Hepatocyte (in vitro differentiated cells): ENCODE results near the gene SIK3. TPM values are rescaled to one million over a fixed set of nuclear protein-coding genes. Genes with fewer than 3 reads are reported as not detected.

ENCODE experiments used
- DNase-seq: peaks from one replicate; pipeline ENCODE4 v3.0.0-alpha.2; 2016; ENCODE audit warnings: low spot score
- H2AFZ ChIP-seq: fragments of 200-600 bp; sonication (generic); 2 replicates; pipeline ENCODE4 v1.6.0; 2016; ENCODE audit warnings: antibody characterized with exemption, mild to moderate bottlenecking
- H3K27ac ChIP-seq: fragments of 200-600 bp; sonication (generic); 2 replicates; pipeline ENCODE4 v1.5.1; 2016; ENCODE audit warnings: mild to moderate bottlenecking
- H3K27me3 ChIP-seq: fragments of 200-600 bp; sonication (generic); 2 replicates; pipeline ENCODE4 v1.6.1; 2016
- H3K36me3 ChIP-seq: fragments of 200-600 bp; sonication (generic); replicated peaks from 2 replicates; pipeline ENCODE4 v1.5.1; 2016; ENCODE audit warnings: low read depth; ENCODE audit not compliant: insufficient read depth
- H3K4me1 ChIP-seq: fragments of 200-600 bp; sonication (generic); 2 replicates; pipeline ENCODE4 v1.5.1; 2016; ENCODE audit warnings: mild to moderate bottlenecking, moderate library complexity; ENCODE audit not compliant: insufficient read depth
- H3K4me2 ChIP-seq: fragments of 200-600 bp; sonication (generic); 2 replicates; pipeline ENCODE4 v1.6.0; 2016
- H3K4me3 ChIP-seq: fragments of 200-600 bp; sonication (generic); 2 replicates; pipeline ENCODE4 v1.5.1; 2016; ENCODE audit warnings: mild to moderate bottlenecking
- H3K79me2 ChIP-seq: fragments of 200-600 bp; sonication (generic); 2 replicates; pipeline ENCODE4 v1.6.0; 2017; ENCODE audit warnings: mild to moderate bottlenecking
- H3K9me2 ChIP-seq: fragments of 200-600 bp; sonication (generic); replicated peaks from 2 replicates; pipeline ENCODE4 v1.6.0; 2017; ENCODE audit warnings: mild to moderate bottlenecking; ENCODE audit not compliant: insufficient read depth
- H3K9me3 ChIP-seq: fragments of 200-600 bp; sonication (generic); 2 replicates; pipeline ENCODE4 v1.5.1; 2016; ENCODE audit warnings: low read depth, mild to moderate bottlenecking
- H4K20me1 ChIP-seq: fragments of 200-600 bp; sonication (generic); 2 replicates; pipeline ENCODE4 v1.6.0; 2016; ENCODE audit warnings: mild to moderate bottlenecking; ENCODE audit not compliant: insufficient read depth, poor library complexity, severe bottlenecking
- EZH2 ChIP-seq: fragments of 200-600 bp; sonication (generic); IDR thresholded peaks from 2 replicates; pipeline ENCODE4 v1.6.1; 2016; ENCODE audit warnings: antibody characterized with exemption, mild to moderate bottlenecking, borderline replicate concordance
- EZH2phosphoT487 ChIP-seq: fragments of 200-600 bp; sonication (generic); IDR thresholded peaks from one replicate; pipeline ENCODE4 v1.6.1; 2018; ENCODE audit warnings: antibody characterized with exemption, mild to moderate bottlenecking, low read depth, moderate library complexity; ENCODE audit not compliant: unreplicated experiment, severe bottlenecking
- WGBS: methylation state at CpG from one replicate; pipeline ENCODE4 v1.1.6; 2016; ENCODE audit warnings: low lambda C conversion rate; ENCODE audit errors: missing lambda C conversion rate; 5-methylcytosine and 5-hydroxymethylcytosine counted together
- polyA plus RNA-seq: library from polyadenylated mRNA; unstranded; fragments of >200 nt; fragmentation: Nextera tagmentation; extraction: Ambion mirVana; gene quantifications from 2 replicates; pipeline ENCODE4 v1.2.1, GENCODE V29; 2016
- total RNA-seq: library from RNA; depleted of rRNA; stranded (reverse); fragments of >200 nt; gene quantifications from 2 replicates; pipeline ENCODE4 v1.2.3, GENCODE V29; 2014
- TF ChIP-seq, protein P1 (sequence below): fragments of 200-600 bp; sonication (generic); IDR thresholded peaks from 2 replicates; pipeline ENCODE4 v1.5.1; 2016; ENCODE audit warnings: antibody characterized with exemption, mild to moderate bottlenecking; ENCODE audit not compliant: poor library complexity

SIK3 gene
- total and polyA plus RNA-seq, 2 experiments from 2014 or later = 15.8 to 17.7 TPM

GRCh38 chr11:116828632-116829524 lies 269.4 kb downstream of the SIK3 start:
- no peaks in the 10 kb centered on the region for H4K20me1 ChIP-seq
- peak overlapping the region; percentile 95 for H3K27ac ChIP-seq
- H3K9me3 ChIP-seq = no peaks in the 10 kb centered on the region
- no peaks in the 10 kb centered on the region for H3K27me3 ChIP-seq
- peak overlapping the region; percentile 59 for H3K4me2 ChIP-seq
- H3K4me3 ChIP-seq = no peak overlapping the region
- no peaks in the 10 kb centered on the region for H3K36me3 ChIP-seq
- H3K79me2 ChIP-seq = no peaks in the 10 kb centered on the region
- no peaks in the 10 kb centered on the region for H3K9me2 ChIP-seq
- DNase-seq = peak; percentile 83
- no peak overlapping the region for H2AFZ ChIP-seq
- WGBS = 46% methylated on average over 15 of the region's 16 CpGs
- H3K4me1 ChIP-seq = peaks cover 42% of the 10 kb centered on the region
- no peak for TF ChIP-seq EZH2phosphoT487
- TF ChIP-seq, protein P1, sequence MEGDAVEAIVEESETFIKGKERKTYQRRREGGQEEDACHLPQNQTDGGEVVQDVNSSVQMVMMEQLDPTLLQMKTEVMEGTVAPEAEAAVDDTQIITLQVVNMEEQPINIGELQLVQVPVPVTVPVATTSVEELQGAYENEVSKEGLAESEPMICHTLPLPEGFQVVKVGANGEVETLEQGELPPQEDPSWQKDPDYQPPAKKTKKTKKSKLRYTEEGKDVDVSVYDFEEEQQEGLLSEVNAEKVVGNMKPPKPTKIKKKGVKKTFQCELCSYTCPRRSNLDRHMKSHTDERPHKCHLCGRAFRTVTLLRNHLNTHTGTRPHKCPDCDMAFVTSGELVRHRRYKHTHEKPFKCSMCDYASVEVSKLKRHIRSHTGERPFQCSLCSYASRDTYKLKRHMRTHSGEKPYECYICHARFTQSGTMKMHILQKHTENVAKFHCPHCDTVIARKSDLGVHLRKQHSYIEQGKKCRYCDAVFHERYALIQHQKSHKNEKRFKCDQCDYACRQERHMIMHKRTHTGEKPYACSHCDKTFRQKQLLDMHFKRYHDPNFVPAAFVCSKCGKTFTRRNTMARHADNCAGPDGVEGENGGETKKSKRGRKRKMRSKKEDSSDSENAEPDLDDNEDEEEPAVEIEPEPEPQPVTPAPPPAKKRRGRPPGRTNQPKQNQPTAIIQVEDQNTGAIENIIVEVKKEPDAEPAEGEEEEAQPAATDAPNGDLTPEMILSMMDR = no peak
- TF ChIP-seq EZH2 = no peak

DNA sequence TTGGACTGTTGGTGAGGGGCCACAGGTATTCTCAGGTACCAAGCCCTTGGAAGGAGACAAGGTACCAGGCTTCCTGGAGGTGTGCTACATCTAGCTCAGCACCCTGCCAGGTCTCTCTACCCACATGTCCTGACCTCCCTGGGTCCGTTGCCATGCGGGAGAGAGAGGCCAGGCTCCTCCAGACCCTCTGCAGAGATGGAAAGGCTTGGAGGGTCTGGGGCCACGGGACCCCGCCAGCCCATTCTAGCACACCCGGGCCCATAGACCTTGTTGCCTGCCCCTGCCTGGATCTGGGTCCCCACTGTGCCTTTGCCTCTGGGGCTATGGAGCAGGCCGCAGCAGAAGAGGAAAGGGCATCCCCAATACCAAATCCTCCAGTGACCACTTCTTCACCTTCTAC lies 270.8 kb downstream of the SIK3 start:
- H3K79me2 ChIP-seq = no peaks in the 10 kb centered on the region
- no peak overlapping the region for H3K4me2 ChIP-seq
- H3K4me3 ChIP-seq = no peak overlapping the region
- peak overlapping the region; percentile 95 for H3K27ac ChIP-seq
- no peaks in the 10 kb centered on the region for H3K9me2 ChIP-seq
- peaks cover 50% of the 10 kb centered on the region for H3K4me1 ChIP-seq
- H4K20me1 ChIP-seq = no peaks in the 10 kb centered on the region
- 86% methylated on average over 6 of the region's 6 CpGs for WGBS
- no peaks in the 10 kb centered on the region for H3K27me3 ChIP-seq
- TF ChIP-seq, protein P1 = no peak
- TF ChIP-seq EZH2phosphoT487 (no peak), EZH2 (no peak)
- DNase-seq = no peak
- no peaks in the 10 kb centered on the region for H3K36me3 ChIP-seq
- H3K9me3 ChIP-seq = no peaks in the 10 kb centered on the region
- no peak overlapping the region for H2AFZ ChIP-seq

DNA sequence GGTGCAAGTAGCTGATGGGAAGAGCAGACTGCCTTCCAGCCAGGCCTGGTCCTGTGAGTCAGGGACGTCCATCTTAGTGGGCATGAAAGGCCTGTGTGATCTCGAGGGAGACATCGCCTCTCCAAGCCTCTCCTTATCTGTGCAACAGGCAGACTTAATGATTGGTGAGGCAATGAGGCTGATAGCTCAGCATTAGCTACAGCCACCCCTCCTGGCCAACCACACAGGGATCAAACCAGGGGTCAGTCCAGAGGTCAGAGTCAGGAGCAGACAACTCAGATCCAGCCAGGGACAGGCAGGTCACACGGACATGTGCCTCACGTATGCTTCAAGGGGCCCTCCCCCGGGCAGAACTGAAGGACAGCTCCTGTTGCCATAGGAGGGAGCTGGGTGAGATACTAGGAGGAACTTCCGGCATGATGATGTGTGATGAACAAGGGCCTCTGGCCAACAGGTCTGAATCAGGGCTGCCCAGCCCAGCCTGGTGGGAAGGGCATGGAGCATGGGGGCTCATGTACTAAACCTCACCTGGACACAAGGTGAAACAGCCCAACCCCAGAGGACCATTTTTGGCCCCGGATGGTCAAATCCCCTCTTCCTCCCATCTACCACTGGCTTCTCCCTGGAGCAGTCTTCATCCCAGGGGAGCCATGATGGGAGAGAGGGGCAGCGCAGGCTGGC lies 271.3 kb downstream of the SIK3 start:
- no peak for TF ChIP-seq EZH2phosphoT487
- peak; percentile 58 for DNase-seq
- Histone ChIP-seq H4K20me1 (no peaks in the 10 kb centered on the region), H3K4me1 (peaks cover 45% of the 10 kb centered on the region), H3K9me3 (no peaks in the 10 kb centered on the region), H3K36me3 (no peaks in the 10 kb centered on the region), H3K4me3 (no peak overlapping the region), H2AFZ (no peak overlapping the region), H3K4me2 (no peak overlapping the region), H3K27ac (peak overlapping the region; percentile 95), H3K9me2 (no peaks in the 10 kb centered on the region), H3K79me2 (no peaks in the 10 kb centered on the region), H3K27me3 (no peaks in the 10 kb centered on the region)
- WGBS = 57% methylated on average over 9 of the region's 9 CpGs
